HepG2 (cell line): ENCODE data around the gene PGK1. TPM values are rescaled to one million over a fixed set of nuclear protein-coding genes. Genes with fewer than 3 reads are reported as not detected.

Experiments used
- ARID5B ChIP-seq: IDR thresholded peaks from 2 replicates; pipeline ENCODE4 v1.4.0; 2020; ENCODE audit warnings: mild to moderate bottlenecking, missing genetic modification reagents
- BHLHE40 ChIP-seq: IDR thresholded peaks from 2 replicates; pipeline ENCODE4 v1.6.1; 2011; ENCODE audit warnings: low read length, improper control_type of control experiment
- BORCS8-MEF2B ChIP-seq: sonication (generic); formaldehyde crosslinking; IDR thresholded peaks from 2 replicates; pipeline ENCODE4 v1.8.0; 2022; ENCODE audit warnings: mild to moderate bottlenecking, missing genetic modification reagents
- BRCA1 ChIP-seq: sonication (generic); formaldehyde crosslinking; IDR thresholded peaks from 2 replicates; pipeline ENCODE4 v1.4.0; 2020; ENCODE audit warnings: missing genetic modification reagents
- HCFC1 ChIP-seq: fragments of 150-350 bp; IDR thresholded peaks from 2 replicates; pipeline ENCODE4 v1.6.1; 2014; ENCODE audit warnings: low read depth, low read length
- HNRNPH1 ChIP-seq: fragments of 200-400 bp; formaldehyde crosslinking; optimal IDR thresholded peaks from 2 replicates; pipeline ENCODE3; 2017; ENCODE audit warnings: mild to moderate bottlenecking, low read depth, low read length
- HNRNPLL ChIP-seq: fragments of 200-400 bp; formaldehyde crosslinking; IDR thresholded peaks from 2 replicates; pipeline ENCODE4 v1.6.1; 2017; ENCODE audit warnings: mild to moderate bottlenecking, low read depth, low read length; ENCODE audit not compliant: poor library complexity, severe bottlenecking
- NFAT5 ChIP-seq: sonication (generic); formaldehyde crosslinking; IDR thresholded peaks from 2 replicates; pipeline ENCODE4 v1.4.0; 2020; ENCODE audit warnings: missing genetic modification reagents
- RBM39 ChIP-seq: fragments of 200-400 bp; formaldehyde crosslinking; IDR thresholded peaks from one replicate; pipeline ENCODE4 v1.6.1; 2018; ENCODE audit warnings: antibody characterized with exemption, mild to moderate bottlenecking, low read depth, low read length; ENCODE audit not compliant: poor library complexity, severe bottlenecking
- REXO4 ChIP-seq: sonication (generic); formaldehyde crosslinking; IDR thresholded peaks from 2 replicates; pipeline ENCODE4 v1.8.0; 2022; ENCODE audit warnings: missing genetic modification reagents, mild to moderate bottlenecking, borderline replicate concordance
- ZFAT ChIP-seq: sonication (generic); formaldehyde crosslinking; conservative IDR thresholded peaks from 2 replicates; pipeline ENCODE4 v1.8.1; 2023; ENCODE audit warnings: missing genetic modification reagents, inconsistent platforms
- ZFP82 ChIP-seq: sonication (generic); formaldehyde crosslinking; IDR thresholded peaks from 2 replicates; pipeline ENCODE4 v1.5.1; 2020; ENCODE audit warnings: mild to moderate bottlenecking, missing genetic modification reagents, borderline replicate concordance
- ZNF501 ChIP-seq: sonication (generic); formaldehyde crosslinking; IDR thresholded peaks from 2 replicates; pipeline ENCODE4 v1.5.1; 2020; ENCODE audit warnings: mild to moderate bottlenecking, moderate library complexity, missing genetic modification reagents
- ZNF556 ChIP-seq: sonication (generic); formaldehyde crosslinking; IDR thresholded peaks from 2 replicates; pipeline ENCODE4 v1.4.0; 2020; ENCODE audit warnings: mild to moderate bottlenecking, missing genetic modification reagents, borderline replicate concordance
- ZNF598 ChIP-seq: sonication (generic); formaldehyde crosslinking; IDR thresholded peaks from 2 replicates; pipeline ENCODE4 v1.5.1; 2020; ENCODE audit warnings: mild to moderate bottlenecking, missing genetic modification reagents, borderline replicate concordance
- ZNF773 ChIP-seq: sonication (generic); formaldehyde crosslinking; IDR thresholded peaks from 2 replicates; pipeline ENCODE4 v1.4.0; 2020; ENCODE audit warnings: missing genetic modification reagents, borderline replicate concordance
- ZNF788 ChIP-seq: sonication (generic); formaldehyde crosslinking; IDR thresholded peaks from 2 replicates; pipeline ENCODE4 v1.5.0; 2020; ENCODE audit warnings: mild to moderate bottlenecking, missing genetic modification reagents, borderline replicate concordance
- ZNF878 ChIP-seq: sonication (generic); formaldehyde crosslinking; IDR thresholded peaks from 2 replicates; pipeline ENCODE4 v1.8.1; 2023; ENCODE audit warnings: mild to moderate bottlenecking, missing genetic modification reagents, moderate library complexity
- ZSCAN21 ChIP-seq: sonication (generic); formaldehyde crosslinking; IDR thresholded peaks from 2 replicates; pipeline ENCODE4 v1.8.0; 2022; ENCODE audit warnings: mild to moderate bottlenecking, missing genetic modification reagents, moderate library complexity, borderline replicate concordance
- ZSCAN22 ChIP-seq: sonication (generic); formaldehyde crosslinking; IDR thresholded peaks from 2 replicates; pipeline ENCODE4 v1.4.0; 2020; ENCODE audit warnings: mild to moderate bottlenecking, missing genetic modification reagents
- polyA plus RNA-seq, 8 experiments: library from polyadenylated mRNA; depleted of rRNA in 3 of 8; stranded (reverse) in 7 of 8; unstranded in 1 of 8; fragments of >200 nt; fragmentation: Illumina TruSeq in 4 of 8; extraction: Trizol in 4 of 8; gene quantifications; 2 replicates each; pipeline versions ENCODE4 v1.2.1 to v1.2.3, GENCODE V29; 2011 to 2016; ENCODE audit warnings: low read depth in 4 of 8, missing spikeins in 1 of 8, mixed read lengths in 1 of 8; ENCODE audit not compliant: insufficient read depth in 1 of 8
- total RNA-seq, 5 experiments: library from RNA; depleted of rRNA; stranded (reverse); fragments of >200 nt; fragmentation: Illumina TruSeq; extraction: Trizol; gene quantifications; 2 replicates each; pipeline ENCODE4 v1.2.3, GENCODE V29; 2016; ENCODE audit warnings: low read depth in 1 of 5

The PGK1 gene
- total and polyA plus RNA-seq, 2 of the 13 experiments (the other 11 are each of a cell fraction or from before 2014, with no cell fraction given) = 325 to 1,274 TPM

GRCh38 chrX:78139160-78140123, 35.4 kb downstream of the PGK1 start, which contains the start of gene TAF9B (continued):
- TF ChIP-seq ZNF788 (CRISPR knock-in tag) (no peak), ZNF556 (CRISPR knock-in tag) (no peak), ZSCAN21 (CRISPR knock-in tag) (no peak), ZNF878 (peak; percentile 58; the same call in 1 of the 2 replicates), HNRNPH1 (no peak), HCFC1 (no peak), ZNF598 (CRISPR knock-in tag) (no peak), BORCS8-MEF2B (CRISPR knock-in tag) (no peak), ARID5B (CRISPR knock-in tag) (peak; percentile 44; the same call in 1 of the 2 replicates), BRCA1 (CRISPR knock-in tag) (no peak), ZNF773 (no peak), ZNF501 (CRISPR knock-in tag) (peak; percentile 71; the same call in 1 of the 2 replicates), HNRNPLL (peak; percentile 69), ZFAT (CRISPR knock-in tag) (no peak), RBM39 (no peak), REXO4 (no peak), ZSCAN22 (no peak), NFAT5 (CRISPR knock-in tag) (no peak), ZFP82 (CRISPR knock-in tag) (no peak), BHLHE40 (no peak)
